ENCODE results near the gene LTB. TPM values are rescaled to one million over a fixed set of nuclear protein-coding genes. Genes with fewer than 3 reads are reported as not detected.
A peak's percentile ranks its signal among the peaks of the same experiment; 100 is the strongest.

Gene LTB
- total RNA-seq, 3 donors from 2014 or later: 0.96 to 1.0 TPM; not detected in 1

GRCh38 chr6:31575952-31576685 is 6.1 kb downstream of the LTB start:
- H3K27me3 ChIP-seq: no peaks in the 10 kb centered on the region
- DNase-seq (ENCODE audit: low spot score in 2 of 2): no peak
- H3K4me1 ChIP-seq: no peaks in the 10 kb centered on the region
- H3K4me3 ChIP-seq: peak overlapping the region; percentile 17 to 59 (median 38)
- TF ChIP-seq POLR2AphosphoS5 (IDR thresholded peaks at IDR 0.05) (no peak), POLR2A (IDR thresholded peaks at IDR 0.05) (no peak), CTCF (IDR thresholded peaks at IDR 0.05) (no peak)
- no peak overlapping the region for H3K27ac ChIP-seq
- H3K9me3 ChIP-seq: no peaks in the 10 kb centered on the region
- H3K36me3 ChIP-seq: no peaks in the 10 kb centered on the region
- intact Hi-C loops (cut with DNase I; ENCODE audit: low total_unique reads): no loop called here

GRCh38 chr6:31575335-31575901 is 6.8 kb downstream of the LTB start, which contains the start of gene TNF:
Gene TNF (plus strand): TSS chr6:31575565. CDS start chr6:31575742, 177 bp downstream.
- Histone ChIP-seq H3K27ac (peak within 1 kb of the TSS in 1 of 2 donors; percentile 33), H3K4me3 (peak within 1 kb of the TSS; percentile 17 to 59 (median 38)), H3K27me3 (no peaks in the 10 kb centered on the region), H3K36me3 (no peaks in the 10 kb centered on the region), H3K9me3 (no peaks in the 10 kb centered on the region), H3K4me1 (no peaks in the 10 kb centered on the region)
- TF ChIP-seq POLR2A (IDR thresholded peaks at IDR 0.05) (no peak), POLR2AphosphoS5 (IDR thresholded peaks at IDR 0.05) (no peak), CTCF (IDR thresholded peaks at IDR 0.05) (no peak)
- intact Hi-C loops (cut with DNase I; ENCODE audit: low total_unique reads): no loop called here
- peak in 1 of 2 donors; percentile 53 for DNase-seq (ENCODE audit: low spot score in 2 of 2)

- Histone ChIP-seq H3K9me3 (no peaks in the 10 kb centered on the region), H3K4me1 (no peaks in the 10 kb centered on the region), H3K36me3 (no peaks in the 10 kb centered on the region), H3K27ac (peak overlapping the region in 1 of 2 donors; percentile 11), H3K27me3 (peaks cover 0 to 4% of the 10 kb centered on the region in 2 donors), H3K4me3 (no peak overlapping the region)
- no peak for DNase-seq (ENCODE audit: low spot score in 2 of 2)
- intact Hi-C loops (cut with DNase I; ENCODE audit: low total_unique reads): no loop called here
- TF ChIP-seq POLR2AphosphoS5 (IDR thresholded peaks at IDR 0.05) (no peak), CTCF (IDR thresholded peaks at IDR 0.05) (no peak), POLR2A (IDR thresholded peaks at IDR 0.05) (no peak)
These were observed 7.8 kb downstream of the LTB start for GRCh38 chr6:31574106-31575061.

- Histone ChIP-seq H3K4me3 (no peak overlapping the region), H3K4me1 (no peaks in the 10 kb centered on the region), H3K27me3 (peaks cover 0 to 4% of the 10 kb centered on the region in 2 donors), H3K27ac (no peak overlapping the region), H3K36me3 (no peaks in the 10 kb centered on the region), H3K9me3 (no peaks in the 10 kb centered on the region)
- no peak for DNase-seq (ENCODE audit: low spot score in 2 of 2)
- TF ChIP-seq POLR2A (IDR thresholded peaks at IDR 0.05) (no peak), CTCF (IDR thresholded peaks at IDR 0.05) (no peak), POLR2AphosphoS5 (IDR thresholded peaks at IDR 0.05) (no peak)
- intact Hi-C loops (cut with DNase I; ENCODE audit: low total_unique reads): no loop called here
These were observed 8.8 kb downstream of the LTB start for GRCh38 chr6:31573239-31574105.
